Measurements from ENCODE around the gene MTMR2. TPM values are rescaled to one million over a fixed set of nuclear protein-coding genes. Genes with fewer than 3 reads are reported as not detected.

The MTMR2 gene
- total RNA-seq, 1 experiment from 2014 or later: 29.1 TPM

DNA sequence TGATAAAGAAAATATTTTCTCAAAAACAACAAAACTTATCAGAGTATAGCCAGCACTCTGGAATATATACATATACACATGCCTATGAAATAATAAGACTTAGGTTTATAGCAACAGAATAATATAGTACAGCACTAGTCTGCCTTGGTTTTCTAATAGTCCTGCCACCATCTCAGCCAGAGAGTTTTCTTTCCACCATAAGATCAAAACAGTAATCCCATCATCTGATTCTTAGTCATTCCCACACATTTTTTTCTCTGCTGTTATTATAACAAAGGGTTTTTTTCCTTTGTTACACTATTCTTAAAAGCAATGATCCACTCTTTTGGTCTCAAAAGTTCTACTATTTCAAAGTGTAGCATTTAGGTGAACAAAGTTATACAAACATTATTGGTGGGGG, 15.1 kb downstream of the MTMR2 start:
- no peaks in the 10 kb centered on the region for H4K20me1 ChIP-seq (ENCODE audit: insufficient read depth)
- no peak overlapping the region for H2AFZ ChIP-seq (ENCODE audit: low read depth, low read length, poor library complexity, severe bottlenecking)
- ChIA-PET CTCF (no interaction called here), POLR2A (no interaction called here), RAD21 (ENCODE audit: low non-redundant PET in 1 of 2, low total read pairs in 2 of 2, uncharacterized antibody in 2 of 2, unreplicated experiment in 2 of 2) (no interaction called here)
- no peak overlapping the region for H3K27ac ChIP-seq (ENCODE audit: low read depth, low read length)
- ATAC-seq (no peak), DNase-seq (ENCODE audit: low read depth, low spot score) (no peak)
- no peaks in the 10 kb centered on the region for H3K36me3 ChIP-seq (ENCODE audit: control insufficient read depth in 1 of 2, insufficient read depth in 2 of 2, low read length in 2 of 2)
- TF ChIP-seq SIN3A (IDR thresholded peaks at IDR 0.05; ENCODE audit: low read depth): no peak
- no peak for TF ChIP-seq POLR2A (IDR thresholded peaks at IDR 0.05; ENCODE audit: borderline replicate concordance, extremely low read depth, insufficient read depth, insufficient read length)
- TF ChIP-seq SP1 (IDR thresholded peaks at IDR 0.05; ENCODE audit: low read depth): no peak
- no peak for TF ChIP-seq CEBPB (IDR thresholded peaks at IDR 0.05; ENCODE audit: low read depth)
- TF ChIP-seq, protein P1, sequence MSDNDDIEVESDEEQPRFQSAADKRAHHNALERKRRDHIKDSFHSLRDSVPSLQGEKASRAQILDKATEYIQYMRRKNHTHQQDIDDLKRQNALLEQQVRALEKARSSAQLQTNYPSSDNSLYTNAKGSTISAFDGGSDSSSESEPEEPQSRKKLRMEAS (IDR thresholded peaks at IDR 0.05): no peak
- no peak for TF ChIP-seq CBX3 (IDR thresholded peaks at IDR 0.05; ENCODE audit: low read depth)
- no peak for TF ChIP-seq ZFX (IDR thresholded peaks at IDR 0.05)
- no peak for TF ChIP-seq FOSL1 (IDR thresholded peaks at IDR 0.05; ENCODE audit: low read depth)
- TF ChIP-seq ZNF274 (IDR thresholded peaks at IDR 0.05; ENCODE audit: low read depth, low read length): no peak
- no peak for TF ChIP-seq SRF (IDR thresholded peaks at IDR 0.05; ENCODE audit: low read depth)
- no peak for TF ChIP-seq POLR2AphosphoS5 (IDR thresholded peaks at IDR 0.05; ENCODE audit: low read depth, low read length)
- TF ChIP-seq, protein P2, sequence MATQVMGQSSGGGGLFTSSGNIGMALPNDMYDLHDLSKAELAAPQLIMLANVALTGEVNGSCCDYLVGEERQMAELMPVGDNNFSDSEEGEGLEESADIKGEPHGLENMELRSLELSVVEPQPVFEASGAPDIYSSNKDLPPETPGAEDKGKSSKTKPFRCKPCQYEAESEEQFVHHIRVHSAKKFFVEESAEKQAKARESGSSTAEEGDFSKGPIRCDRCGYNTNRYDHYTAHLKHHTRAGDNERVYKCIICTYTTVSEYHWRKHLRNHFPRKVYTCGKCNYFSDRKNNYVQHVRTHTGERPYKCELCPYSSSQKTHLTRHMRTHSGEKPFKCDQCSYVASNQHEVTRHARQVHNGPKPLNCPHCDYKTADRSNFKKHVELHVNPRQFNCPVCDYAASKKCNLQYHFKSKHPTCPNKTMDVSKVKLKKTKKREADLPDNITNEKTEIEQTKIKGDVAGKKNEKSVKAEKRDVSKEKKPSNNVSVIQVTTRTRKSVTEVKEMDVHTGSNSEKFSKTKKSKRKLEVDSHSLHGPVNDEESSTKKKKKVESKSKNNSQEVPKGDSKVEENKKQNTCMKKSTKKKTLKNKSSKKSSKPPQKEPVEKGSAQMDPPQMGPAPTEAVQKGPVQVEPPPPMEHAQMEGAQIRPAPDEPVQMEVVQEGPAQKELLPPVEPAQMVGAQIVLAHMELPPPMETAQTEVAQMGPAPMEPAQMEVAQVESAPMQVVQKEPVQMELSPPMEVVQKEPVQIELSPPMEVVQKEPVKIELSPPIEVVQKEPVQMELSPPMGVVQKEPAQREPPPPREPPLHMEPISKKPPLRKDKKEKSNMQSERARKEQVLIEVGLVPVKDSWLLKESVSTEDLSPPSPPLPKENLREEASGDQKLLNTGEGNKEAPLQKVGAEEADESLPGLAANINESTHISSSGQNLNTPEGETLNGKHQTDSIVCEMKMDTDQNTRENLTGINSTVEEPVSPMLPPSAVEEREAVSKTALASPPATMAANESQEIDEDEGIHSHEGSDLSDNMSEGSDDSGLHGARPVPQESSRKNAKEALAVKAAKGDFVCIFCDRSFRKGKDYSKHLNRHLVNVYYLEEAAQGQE (IDR thresholded peaks at IDR 0.05; ENCODE audit: low read depth): no peak
- TF ChIP-seq, protein P3, sequence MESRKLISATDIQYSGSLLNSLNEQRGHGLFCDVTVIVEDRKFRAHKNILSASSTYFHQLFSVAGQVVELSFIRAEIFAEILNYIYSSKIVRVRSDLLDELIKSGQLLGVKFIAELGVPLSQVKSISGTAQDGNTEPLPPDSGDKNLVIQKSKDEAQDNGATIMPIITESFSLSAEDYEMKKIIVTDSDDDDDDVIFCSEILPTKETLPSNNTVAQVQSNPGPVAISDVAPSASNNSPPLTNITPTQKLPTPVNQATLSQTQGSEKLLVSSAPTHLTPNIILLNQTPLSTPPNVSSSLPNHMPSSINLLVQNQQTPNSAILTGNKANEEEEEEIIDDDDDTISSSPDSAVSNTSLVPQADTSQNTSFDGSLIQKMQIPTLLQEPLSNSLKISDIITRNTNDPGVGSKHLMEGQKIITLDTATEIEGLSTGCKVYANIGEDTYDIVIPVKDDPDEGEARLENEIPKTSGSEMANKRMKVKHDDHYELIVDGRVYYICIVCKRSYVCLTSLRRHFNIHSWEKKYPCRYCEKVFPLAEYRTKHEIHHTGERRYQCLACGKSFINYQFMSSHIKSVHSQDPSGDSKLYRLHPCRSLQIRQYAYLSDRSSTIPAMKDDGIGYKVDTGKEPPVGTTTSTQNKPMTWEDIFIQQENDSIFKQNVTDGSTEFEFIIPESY (IDR thresholded peaks at IDR 0.05; ENCODE audit: extremely low read depth, insufficient replicate concordance, low read length): no peak
- TF ChIP-seq ELF1 (IDR thresholded peaks at IDR 0.05; ENCODE audit: borderline replicate concordance, low read depth): no peak
- TF ChIP-seq JUND (IDR thresholded peaks at IDR 0.05): no peak
- TF ChIP-seq EZH2 (IDR thresholded peaks at IDR 0.05): no peak
- TF ChIP-seq, protein P4, sequence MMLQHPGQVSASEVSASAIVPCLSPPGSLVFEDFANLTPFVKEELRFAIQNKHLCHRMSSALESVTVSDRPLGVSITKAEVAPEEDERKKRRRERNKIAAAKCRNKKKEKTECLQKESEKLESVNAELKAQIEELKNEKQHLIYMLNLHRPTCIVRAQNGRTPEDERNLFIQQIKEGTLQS (IDR thresholded peaks at IDR 0.05): no peak
- no peak for TF ChIP-seq TCF7L2 (IDR thresholded peaks at IDR 0.05; ENCODE audit: borderline replicate concordance, extremely low read depth, insufficient read depth, insufficient read length)
- no peak for TF ChIP-seq EZH2phosphoT487 (IDR thresholded peaks at IDR 0.05; ENCODE audit: borderline replicate concordance)
- no peak for TF ChIP-seq EGR1 (IDR thresholded peaks at IDR 0.05; ENCODE audit: low read depth)
- H3K4me1 ChIP-seq (ENCODE audit: control insufficient read depth in 1 of 2, insufficient read depth in 2 of 2, low read length in 2 of 2): no peaks in the 10 kb centered on the region
- intact Hi-C loops (cut with micrococcal nuclease): no loop called here
- no peaks in the 10 kb centered on the region for H3K27me3 ChIP-seq (ENCODE audit: insufficient read depth, low read length)
- H3K9me3 ChIP-seq (ENCODE audit: control insufficient read depth in 1 of 2, insufficient read depth in 1 of 2, low read depth in 1 of 2, low read length in 2 of 2): no peaks in the 10 kb centered on the region
- BruUV-seq (replicated peaks): no TSS peak
- H3K4me3 ChIP-seq (replicated peaks in 1 of 2; ENCODE audit: low read depth in 1 of 2, low read length in 2 of 2): no peak overlapping the region
- H3K9me2 ChIP-seq (ENCODE audit: insufficient read depth): no peaks in the 10 kb centered on the region
- H3K4me2 ChIP-seq (ENCODE audit: low read length): no peak overlapping the region
- H3K9ac ChIP-seq (ENCODE audit: low read length): no peak overlapping the region
- peaks cover 76% of the 10 kb centered on the region for H3K79me2 ChIP-seq (ENCODE audit: insufficient read depth, low read length)
